ENCODE results near the gene ELFN1. TPM values are rescaled to one million over a fixed set of nuclear protein-coding genes. Genes with fewer than 3 reads are reported as not detected.

Gene ELFN1
- total RNA-seq, 1 donor from 2014 or later, result 2.2 TPM

DNA sequence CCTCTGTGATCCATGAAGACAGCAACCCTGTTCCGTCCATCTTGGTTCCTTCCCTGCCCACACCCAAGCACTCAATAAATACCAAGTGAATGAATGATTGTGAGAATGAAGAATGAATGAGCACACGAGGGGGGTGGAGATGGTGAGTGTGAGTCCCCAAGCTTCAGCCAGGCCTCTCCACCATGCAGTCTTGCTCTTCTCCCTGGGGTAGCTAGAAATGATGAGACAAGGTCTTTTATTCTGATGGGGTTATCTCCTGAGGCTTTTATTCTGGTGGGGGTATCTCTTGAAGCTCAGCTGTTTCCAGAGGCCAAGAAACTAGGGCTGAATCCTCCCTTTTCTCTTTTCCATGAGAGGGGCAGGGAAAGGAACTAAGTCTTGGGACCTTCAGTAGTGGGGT is 57.0 kb downstream of the ELFN1 start:
- TF ChIP-seq, protein P1, sequence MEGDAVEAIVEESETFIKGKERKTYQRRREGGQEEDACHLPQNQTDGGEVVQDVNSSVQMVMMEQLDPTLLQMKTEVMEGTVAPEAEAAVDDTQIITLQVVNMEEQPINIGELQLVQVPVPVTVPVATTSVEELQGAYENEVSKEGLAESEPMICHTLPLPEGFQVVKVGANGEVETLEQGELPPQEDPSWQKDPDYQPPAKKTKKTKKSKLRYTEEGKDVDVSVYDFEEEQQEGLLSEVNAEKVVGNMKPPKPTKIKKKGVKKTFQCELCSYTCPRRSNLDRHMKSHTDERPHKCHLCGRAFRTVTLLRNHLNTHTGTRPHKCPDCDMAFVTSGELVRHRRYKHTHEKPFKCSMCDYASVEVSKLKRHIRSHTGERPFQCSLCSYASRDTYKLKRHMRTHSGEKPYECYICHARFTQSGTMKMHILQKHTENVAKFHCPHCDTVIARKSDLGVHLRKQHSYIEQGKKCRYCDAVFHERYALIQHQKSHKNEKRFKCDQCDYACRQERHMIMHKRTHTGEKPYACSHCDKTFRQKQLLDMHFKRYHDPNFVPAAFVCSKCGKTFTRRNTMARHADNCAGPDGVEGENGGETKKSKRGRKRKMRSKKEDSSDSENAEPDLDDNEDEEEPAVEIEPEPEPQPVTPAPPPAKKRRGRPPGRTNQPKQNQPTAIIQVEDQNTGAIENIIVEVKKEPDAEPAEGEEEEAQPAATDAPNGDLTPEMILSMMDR (IDR thresholded peaks at IDR 0.05), result no peak
- TF ChIP-seq POLR2A (IDR thresholded peaks at IDR 0.05), result no peak
- no peak for TF ChIP-seq POLR2AphosphoS5 (IDR thresholded peaks at IDR 0.05; ENCODE audit: insufficient read depth in 1 of 2, low read depth in 1 of 2)
- Histone ChIP-seq H3K36me3 (no peaks in the 10 kb centered on the region), H3K4me1 (no peaks in the 10 kb centered on the region), H3K27ac (no peak overlapping the region), H3K4me3 (no peak overlapping the region), H3K9me3 (peaks cover 10% of the 10 kb centered on the region), H3K27me3 (no peaks in the 10 kb centered on the region)
- intact Hi-C loops (cut with DNase I), result no loop called here
- no peak for DNase-seq (ENCODE audit: extremely low spot score in 2 of 2)

DNA sequence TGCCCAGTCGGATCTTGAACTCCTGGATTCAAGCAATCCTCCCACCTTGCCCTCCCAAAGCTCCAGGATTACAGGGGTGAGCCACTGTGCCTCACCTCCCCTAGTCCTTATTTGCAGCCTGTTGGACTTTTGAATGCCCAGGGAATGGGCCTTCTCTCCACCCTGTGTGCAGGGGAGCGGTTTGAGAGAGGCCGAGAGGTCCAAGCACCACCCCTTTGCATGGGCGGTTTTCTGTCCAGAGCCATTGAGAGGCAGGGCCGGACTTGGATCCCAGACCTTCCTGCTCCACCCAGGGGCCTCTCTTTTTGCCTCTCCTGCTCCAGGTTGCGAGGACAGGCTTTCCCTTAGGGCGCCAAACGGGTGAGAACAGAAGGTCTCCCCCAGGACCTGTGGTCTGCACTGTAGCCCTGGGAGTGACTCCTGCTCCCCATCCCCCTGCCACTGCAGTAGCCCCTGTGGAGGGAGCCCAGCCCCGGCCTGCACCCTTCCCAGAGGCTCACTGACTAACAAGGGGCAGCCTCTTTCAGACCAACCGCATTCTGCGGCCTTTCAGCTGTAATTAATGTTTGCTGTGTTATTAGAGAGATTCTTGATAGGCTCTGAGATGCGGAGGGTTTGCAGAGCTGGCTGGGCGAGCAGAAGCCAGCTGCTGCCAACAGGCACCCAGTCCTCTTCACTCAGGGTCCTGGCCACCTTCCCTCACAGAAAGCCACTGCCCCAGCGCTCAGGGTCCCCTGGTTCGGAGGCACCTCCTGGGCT is 57.9 kb downstream of the ELFN1 start:
- H3K36me3 ChIP-seq, result no peaks in the 10 kb centered on the region
- TF ChIP-seq POLR2A (IDR thresholded peaks at IDR 0.05) (no peak), POLR2AphosphoS5 (IDR thresholded peaks at IDR 0.05; ENCODE audit: insufficient read depth in 1 of 2, low read depth in 1 of 2) (no peak)
- TF ChIP-seq, protein P1 (IDR thresholded peaks at IDR 0.05), result no peak
- intact Hi-C loops (cut with DNase I), result no loop called here
- H3K4me3 ChIP-seq, result no peak overlapping the region
- H3K27me3 ChIP-seq, result no peaks in the 10 kb centered on the region
- no peak for DNase-seq (ENCODE audit: extremely low spot score in 2 of 2)
- H3K9me3 ChIP-seq, result peaks cover 10% of the 10 kb centered on the region
- H3K4me1 ChIP-seq, result no peaks in the 10 kb centered on the region
- no peak overlapping the region for H3K27ac ChIP-seq

GRCh38 chr7:1729183-1729582 is 59.1 kb downstream of the ELFN1 start:
- no peaks in the 10 kb centered on the region for H3K36me3 ChIP-seq
- H3K27me3 ChIP-seq, result no peaks in the 10 kb centered on the region
- no peak overlapping the region for H3K4me3 ChIP-seq
- H3K27ac ChIP-seq, result no peak overlapping the region
- H3K9me3 ChIP-seq, result peaks cover 10% of the 10 kb centered on the region
- no peaks in the 10 kb centered on the region for H3K4me1 ChIP-seq
- TF ChIP-seq POLR2A (IDR thresholded peaks at IDR 0.05), result no peak
- TF ChIP-seq, protein P1 (IDR thresholded peaks at IDR 0.05), result no peak
- TF ChIP-seq POLR2AphosphoS5 (IDR thresholded peaks at IDR 0.05; ENCODE audit: insufficient read depth in 1 of 2, low read depth in 1 of 2), result no peak
- no peak for DNase-seq (ENCODE audit: extremely low spot score in 2 of 2)
- intact Hi-C loops (cut with DNase I), result no loop called here

- Histone ChIP-seq H3K27me3 (no peaks in the 10 kb centered on the region), H3K36me3 (no peaks in the 10 kb centered on the region), H3K9me3 (peaks cover 10% of the 10 kb centered on the region), H3K4me3 (no peak overlapping the region), H3K4me1 (no peaks in the 10 kb centered on the region), H3K27ac (no peak overlapping the region)
- intact Hi-C loops (cut with DNase I), result no loop called here
- no peak for DNase-seq (ENCODE audit: extremely low spot score in 2 of 2)
- TF ChIP-seq, protein P1 (IDR thresholded peaks at IDR 0.05), result no peak
- TF ChIP-seq POLR2A (IDR thresholded peaks at IDR 0.05) (no peak), POLR2AphosphoS5 (IDR thresholded peaks at IDR 0.05; ENCODE audit: insufficient read depth in 1 of 2, low read depth in 1 of 2) (no peak)
Observed at GRCh38 chr7:1729773-1730172, 59.7 kb downstream of the ELFN1 start.

DNA sequence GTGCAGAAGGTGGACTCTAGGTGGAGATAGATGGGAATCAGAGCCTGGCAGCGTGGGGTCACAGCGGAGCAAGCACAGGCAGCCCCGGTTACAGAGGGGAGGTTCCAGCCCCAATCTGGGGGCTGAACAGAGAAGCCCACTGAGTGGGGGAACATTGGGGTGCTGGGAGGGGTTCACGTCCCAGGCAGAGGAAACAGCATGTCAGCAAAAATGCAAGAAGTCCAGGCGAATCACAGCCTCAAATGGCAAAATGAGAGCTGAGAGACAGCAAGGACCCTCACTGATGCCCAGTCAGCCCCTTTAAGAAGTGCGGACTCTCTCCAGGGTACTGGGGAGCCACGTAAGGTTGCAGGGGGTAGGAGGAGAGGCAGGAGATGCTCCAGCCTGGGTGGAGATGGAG is 62.0 kb downstream of the ELFN1 start:
- Histone ChIP-seq H3K4me3 (no peak overlapping the region), H3K27me3 (no peaks in the 10 kb centered on the region), H3K36me3 (no peaks in the 10 kb centered on the region), H3K4me1 (no peaks in the 10 kb centered on the region), H3K9me3 (peaks cover 10% of the 10 kb centered on the region), H3K27ac (no peak overlapping the region)
- TF ChIP-seq POLR2A (IDR thresholded peaks at IDR 0.05) (no peak), POLR2AphosphoS5 (IDR thresholded peaks at IDR 0.05; ENCODE audit: insufficient read depth in 1 of 2, low read depth in 1 of 2) (no peak)
- TF ChIP-seq, protein P1 (IDR thresholded peaks at IDR 0.05), result no peak
- DNase-seq (ENCODE audit: extremely low spot score in 2 of 2), result no peak
- intact Hi-C loops (cut with DNase I), result no loop called here
